K562 (cell line): Measurements from ENCODE around the gene MAGI1.

Source experiments
- CHD4 ChIP-seq: fragments of 200-600 bp; sonication (generic); IDR thresholded peaks from 3 replicates; pipeline ENCODE4 v1.6.1; 2012; ENCODE audit warnings: low read depth, mild to moderate bottlenecking, mixed read lengths, low read length, inconsistent platforms; ENCODE audit not compliant: insufficient read depth, insufficient replicate concordance, poor library complexity, severe bottlenecking
- CTCF ChIP-seq, 3 experiments: IDR thresholded peaks in 2 of 3; conservative IDR thresholded peaks in 1 of 3; 2 replicates each; pipeline ENCODE4 v1.5.1; 2011 to 2012; ENCODE audit warnings: low read length in 3 of 3, mild to moderate bottlenecking in 3 of 3, control low read depth in 2 of 3, improper control_type of control experiment in 1 of 3, inconsistent platforms in 1 of 3, low read depth in 1 of 3, mixed read lengths in 1 of 3, moderate library complexity in 1 of 3; ENCODE audit not compliant: insufficient read depth in 2 of 3
- NBN ChIP-seq: fragments of 450-650 bp; IDR thresholded peaks from 2 replicates; pipeline ENCODE4 v1.6.1; 2016; ENCODE audit warnings: low read depth, mild to moderate bottlenecking
- TF ChIP-seq, protein P1 (sequence below): fragments of 250-450 bp; sonication (Bioruptor Pico); IDR thresholded peaks from 2 replicates; pipeline ENCODE4 v1.4.0; 2020; ENCODE audit warnings: mild to moderate bottlenecking, moderate library complexity
- TF ChIP-seq, protein P2 (sequence below): sonication (generic); formaldehyde crosslinking; IDR thresholded peaks from 2 replicates; pipeline ENCODE4 v1.8.1; 2023; ENCODE audit warnings: mild to moderate bottlenecking, missing genetic modification reagents, moderate library complexity

DNA sequence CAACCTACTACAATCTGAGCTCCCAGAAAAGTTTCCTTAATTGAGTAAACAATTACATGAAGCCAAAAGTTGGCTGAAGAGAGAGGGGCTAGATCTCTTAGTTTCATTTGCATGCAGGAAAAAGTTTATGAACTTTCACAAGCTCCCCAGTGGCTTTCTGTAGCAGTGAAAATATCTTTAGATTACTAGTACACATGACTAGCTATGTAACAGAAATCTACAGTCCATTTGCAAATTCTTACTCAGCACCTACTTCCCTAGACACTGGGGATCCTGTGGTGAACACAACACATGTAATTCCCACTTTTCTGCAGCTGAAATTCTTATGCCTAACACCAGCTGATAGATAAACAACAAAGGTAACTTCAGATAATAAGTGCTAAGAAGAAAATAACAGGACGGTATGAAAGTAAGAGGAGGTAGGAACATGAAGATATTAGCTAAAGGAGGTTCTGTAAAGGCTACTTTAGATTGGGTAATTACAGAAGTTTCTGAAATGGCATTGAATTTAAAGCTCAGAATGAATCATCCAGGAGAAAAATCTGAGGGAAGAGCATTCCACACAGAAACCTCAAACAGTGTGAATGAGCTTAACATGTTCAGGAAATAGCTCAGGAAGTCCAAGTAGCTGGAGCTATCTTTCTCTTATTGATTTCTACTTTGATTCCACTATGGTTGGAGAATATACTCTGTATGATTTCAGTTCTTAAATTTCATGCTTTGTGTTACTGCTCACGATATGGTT lies 204.8 kb downstream of the MAGI1 start:
- TF ChIP-seq, protein P1, sequence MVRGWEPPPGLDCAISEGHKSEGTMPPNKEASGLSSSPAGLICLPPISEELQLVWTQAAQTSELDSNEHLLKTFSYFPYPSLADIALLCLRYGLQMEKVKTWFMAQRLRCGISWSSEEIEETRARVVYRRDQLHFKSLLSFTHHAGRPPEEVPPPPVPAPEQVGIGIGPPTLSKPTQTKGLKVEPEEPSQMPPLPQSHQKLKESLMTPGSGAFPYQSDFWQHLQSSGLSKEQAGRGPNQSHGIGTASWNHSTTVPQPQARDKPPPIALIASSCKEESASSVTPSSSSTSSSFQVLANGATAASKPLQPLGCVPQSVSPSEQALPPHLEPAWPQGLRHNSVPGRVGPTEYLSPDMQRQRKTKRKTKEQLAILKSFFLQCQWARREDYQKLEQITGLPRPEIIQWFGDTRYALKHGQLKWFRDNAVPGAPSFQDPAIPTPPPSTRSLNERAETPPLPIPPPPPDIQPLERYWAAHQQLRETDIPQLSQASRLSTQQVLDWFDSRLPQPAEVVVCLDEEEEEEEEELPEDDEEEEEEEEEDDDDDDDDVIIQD, result no peak
- TF ChIP-seq CHD4 (no peak), CTCF (IDR thresholded peaks at IDR 0.05 in 2 of 3, conservative IDR thresholded peaks at IDR 0.05 in 1 of 3; ENCODE audit: insufficient read depth in 2 of 3, low read depth in 1 of 3, low read length in 3 of 3) (no peak), NBN (no peak)
- TF ChIP-seq, protein P2, sequence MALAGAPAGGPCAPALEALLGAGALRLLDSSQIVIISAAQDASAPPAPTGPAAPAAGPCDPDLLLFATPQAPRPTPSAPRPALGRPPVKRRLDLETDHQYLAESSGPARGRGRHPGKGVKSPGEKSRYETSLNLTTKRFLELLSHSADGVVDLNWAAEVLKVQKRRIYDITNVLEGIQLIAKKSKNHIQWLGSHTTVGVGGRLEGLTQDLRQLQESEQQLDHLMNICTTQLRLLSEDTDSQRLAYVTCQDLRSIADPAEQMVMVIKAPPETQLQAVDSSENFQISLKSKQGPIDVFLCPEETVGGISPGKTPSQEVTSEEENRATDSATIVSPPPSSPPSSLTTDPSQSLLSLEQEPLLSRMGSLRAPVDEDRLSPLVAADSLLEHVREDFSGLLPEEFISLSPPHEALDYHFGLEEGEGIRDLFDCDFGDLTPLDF (CRISPR knock-in tag), result no peak
